Anterior cingulate cortex (tissue), 58 donors: ENCODE results near the gene LHX6.

ENCODE experiments used
- DNase-seq, 58 donors: peaks; one replicate each; lab custom pipeline; 2025; lab: John Stamatoyannopoulos, UW

Gene LHX6

DNA sequence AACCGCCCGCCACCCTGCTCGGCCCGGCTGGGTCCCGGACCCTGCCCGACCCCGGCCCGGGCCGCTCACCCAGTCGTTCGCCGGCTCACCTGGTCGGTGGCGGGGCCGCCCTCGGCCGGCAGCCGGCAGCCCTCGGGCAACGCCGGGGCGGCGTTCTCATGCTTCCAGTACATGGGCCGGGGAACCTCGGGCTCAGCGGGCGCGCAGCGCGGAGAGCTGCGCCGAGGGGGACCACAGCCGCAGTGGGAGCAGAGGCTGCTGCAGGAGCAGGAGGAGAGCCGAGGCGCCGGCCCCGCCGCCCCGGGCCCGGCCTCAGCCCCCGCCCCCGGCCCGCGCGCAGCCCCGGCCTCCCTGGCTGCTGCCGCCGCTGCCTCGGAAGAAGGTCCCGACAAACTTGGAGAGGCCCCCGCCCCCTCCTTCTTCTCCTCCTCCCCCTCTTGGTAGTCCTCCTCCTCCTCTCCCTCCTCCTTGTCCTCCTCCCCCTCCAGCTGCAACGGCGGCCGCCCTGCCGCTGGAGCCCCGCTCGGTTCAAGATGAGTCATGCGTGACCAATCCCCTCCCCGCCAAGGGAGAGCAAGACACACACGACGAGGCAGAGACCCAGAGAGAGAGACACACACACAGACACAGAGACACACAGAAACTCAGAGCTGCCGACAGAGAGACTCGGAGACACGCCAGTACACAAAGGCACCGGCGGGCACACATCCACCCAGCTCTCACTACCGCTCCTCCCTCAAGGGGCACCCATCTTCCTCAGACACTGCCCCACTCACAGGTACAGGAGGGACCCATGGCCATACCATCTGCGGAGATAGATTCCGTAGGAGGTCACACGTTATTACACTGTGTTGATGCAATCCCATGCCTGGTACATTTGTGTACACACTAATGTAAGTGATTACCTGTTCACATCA is at the start of gene LHX6:
TSS of gene LHX6 (minus strand) at position 390 of the 917 bp plus-strand sequence. CDS start at position 173, 217 bp downstream.
- DNase-seq, result peak in 7 of 58 donors; percentile 11 to 31 (median 27)

DNA sequence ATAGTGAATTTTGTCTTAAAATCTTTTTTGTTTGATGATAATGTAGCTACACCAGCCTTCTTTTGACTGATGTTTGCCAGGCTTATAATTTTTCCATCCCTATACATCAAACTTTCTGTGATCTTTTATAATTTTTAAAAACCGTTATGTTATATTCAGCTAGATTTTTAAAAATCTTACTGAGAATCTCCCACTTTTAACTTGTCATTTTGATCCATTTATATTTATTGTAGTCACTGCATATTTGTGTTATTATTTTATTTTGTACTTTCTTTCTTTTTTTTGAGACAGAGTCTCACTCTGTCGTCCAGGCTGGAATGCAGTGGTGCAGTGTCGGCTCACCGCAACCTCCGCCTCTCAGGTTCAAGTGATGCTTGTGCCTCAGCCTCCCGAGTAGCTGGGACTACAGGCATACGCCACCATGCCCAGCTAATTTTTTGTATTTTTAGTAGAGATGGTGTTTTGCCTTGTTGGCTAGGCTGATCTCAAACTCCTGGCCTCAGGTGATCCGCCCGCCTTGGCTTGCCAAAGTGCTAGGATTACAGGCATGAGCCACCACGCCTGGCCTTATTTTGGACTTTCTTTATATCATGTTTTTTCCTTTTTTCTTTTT is 48.6 kb upstream of the LHX6 start:
- DNase-seq, result no peak

GRCh38 chr9:122276096-122276495 is 47.3 kb upstream of the LHX6 start:
- no peak for DNase-seq

GRCh38 chr9:122274055-122274454 is 45.3 kb upstream of the LHX6 start:
- no peak for DNase-seq

GRCh38 chr9:122268041-122268814 is 39.5 kb upstream of the LHX6 start:
- no peak for DNase-seq

DNA sequence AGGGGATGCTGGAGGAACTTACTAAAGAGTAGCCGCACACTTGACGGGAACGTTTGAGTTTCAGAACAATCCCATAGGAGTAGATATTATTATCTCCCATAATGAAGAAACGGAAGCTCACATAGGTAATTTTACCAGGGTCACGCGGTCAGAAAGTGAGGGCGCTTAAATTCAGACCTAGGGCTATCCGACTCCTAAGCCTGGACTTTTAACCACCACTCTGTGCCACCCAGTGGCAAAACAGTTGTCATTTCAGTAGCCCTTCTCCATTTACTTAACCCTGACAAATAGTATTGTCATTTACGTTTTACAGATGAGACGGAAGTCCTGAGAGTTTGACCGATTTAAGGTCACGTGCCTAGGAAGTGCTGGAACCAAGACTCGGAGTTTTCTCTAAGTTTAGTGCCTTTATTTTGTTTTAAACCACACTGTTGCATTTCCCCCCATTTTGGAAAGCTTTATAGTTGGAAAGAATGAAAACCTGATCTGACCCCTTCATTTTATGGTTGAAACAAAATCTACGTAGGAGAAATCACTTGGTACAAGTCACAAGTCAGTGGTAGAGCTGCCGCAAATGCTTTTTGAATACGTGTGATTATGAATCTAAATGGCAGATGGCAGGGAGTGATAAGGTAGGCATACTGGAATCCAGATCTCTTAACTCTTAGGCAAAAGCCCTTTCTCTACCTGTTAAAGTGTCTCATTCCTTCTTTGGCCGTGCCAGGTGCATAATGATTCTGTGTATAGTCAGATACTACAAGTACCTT is 36.6 kb upstream of the LHX6 start:
- peak in 3 of 58 donors; percentile 48 to 65 (median 55) for DNase-seq

- DNase-seq, result peak; percentile 21 to 90 (median 83)
Measured at GRCh38 chr9:122264360-122265148, 35.8 kb upstream of the LHX6 start, which contains the start of the genes MRRF and RBM18. MRRF (plus strand) TSS chr9:122264882; CDS start chr9:122270892, 6,010 bp downstream. RBM18 (minus strand) TSS chr9:122264840; CDS start chr9:122261492, 3,348 bp downstream.

- no peak for DNase-seq
Measured at GRCh38 chr9:122263699-122264349, 35.1 kb upstream of the LHX6 start.

GRCh38 chr9:122262073-122262472 is 33.3 kb upstream of the LHX6 start:
- DNase-seq, result no peak

DNA sequence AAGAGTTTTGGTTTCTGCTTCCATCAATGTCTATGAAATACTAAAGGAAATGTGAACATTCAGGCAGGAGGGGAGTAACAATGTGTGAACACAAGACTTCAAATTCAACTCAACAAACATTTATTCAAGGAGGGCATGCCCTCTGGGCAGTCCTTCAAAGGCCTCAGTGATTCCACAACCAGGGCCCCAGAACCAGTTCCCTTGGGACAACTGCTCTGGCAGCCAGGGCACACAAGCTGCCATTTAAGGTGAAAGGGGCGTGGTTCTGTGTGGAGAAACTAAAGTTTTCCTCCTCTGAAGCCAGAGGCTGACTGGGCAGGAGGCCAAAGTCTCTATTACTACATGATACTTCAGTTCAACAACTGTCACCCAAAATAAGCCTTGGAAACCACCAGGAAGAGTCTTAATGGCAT is 32.7 kb upstream of the LHX6 start:
- DNase-seq, result peak in 1 of 58 donors; percentile 4

DNA sequence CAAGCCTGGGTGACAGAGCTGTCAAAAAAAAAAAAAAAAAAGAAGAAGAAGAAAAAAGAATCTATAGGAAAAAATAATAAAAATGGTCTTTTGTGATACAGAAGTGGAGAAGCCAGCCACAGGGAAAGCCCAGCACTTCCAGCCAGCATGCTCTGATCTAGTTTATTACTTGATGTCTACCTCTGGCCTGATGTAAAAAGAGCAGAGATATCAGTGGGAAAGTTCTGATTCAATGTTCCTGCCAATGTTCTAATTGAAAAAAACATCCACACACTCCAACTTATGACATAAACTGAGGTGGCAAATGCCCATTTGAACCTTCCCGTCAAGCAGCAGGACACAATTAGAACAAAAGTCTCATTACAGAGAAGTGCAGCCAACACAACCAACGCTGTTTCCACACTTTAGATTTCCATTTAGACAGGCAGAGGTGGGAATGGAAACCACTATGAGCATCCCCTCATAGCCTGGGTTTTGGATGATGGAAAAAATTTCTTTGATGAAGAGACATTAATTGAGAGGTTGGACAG is 30.2 kb upstream of the LHX6 start:
- DNase-seq, result no peak

DNA sequence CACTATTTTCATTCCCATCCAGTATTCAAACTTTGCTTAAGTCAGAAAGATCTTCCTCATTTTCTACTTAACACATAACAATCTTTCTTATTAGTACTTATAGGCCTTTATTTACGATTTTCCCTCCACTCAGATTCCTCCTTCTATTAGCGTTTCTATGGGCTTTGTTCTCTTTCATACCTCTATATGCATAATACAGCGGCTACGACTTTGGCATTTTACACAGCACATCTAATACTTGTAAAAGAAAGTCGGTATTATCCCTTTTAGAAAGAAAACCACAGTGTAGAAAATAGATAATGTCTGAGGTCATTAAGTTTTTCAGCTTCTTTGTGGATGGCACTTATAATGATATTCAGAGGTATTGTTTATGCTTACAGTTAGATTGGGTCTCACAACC is 27.4 kb upstream of the LHX6 start:
- DNase-seq, result no peak

- no peak for DNase-seq
Measured at GRCh38 chr9:122254761-122255160, 26.0 kb upstream of the LHX6 start.

DNA sequence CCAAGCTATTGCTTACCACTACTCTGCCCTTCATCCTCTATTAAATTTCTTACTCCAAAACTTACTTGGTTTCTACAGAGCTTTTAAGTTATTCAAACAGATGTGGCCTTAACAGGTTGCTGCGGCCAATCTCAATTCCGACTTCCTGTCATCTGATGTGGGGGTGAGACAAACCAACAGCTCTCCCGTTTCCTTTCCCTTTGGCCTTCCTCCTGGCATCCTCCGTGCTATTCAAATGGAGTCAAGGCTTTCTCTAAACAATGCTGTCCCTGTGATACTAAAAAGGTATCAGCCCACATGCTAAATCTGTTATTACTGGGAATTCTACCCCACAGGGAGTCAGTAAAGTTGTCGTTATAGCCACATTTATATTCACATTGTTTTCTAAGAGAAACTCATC is 24.0 kb upstream of the LHX6 start:
- no peak for DNase-seq

DNA sequence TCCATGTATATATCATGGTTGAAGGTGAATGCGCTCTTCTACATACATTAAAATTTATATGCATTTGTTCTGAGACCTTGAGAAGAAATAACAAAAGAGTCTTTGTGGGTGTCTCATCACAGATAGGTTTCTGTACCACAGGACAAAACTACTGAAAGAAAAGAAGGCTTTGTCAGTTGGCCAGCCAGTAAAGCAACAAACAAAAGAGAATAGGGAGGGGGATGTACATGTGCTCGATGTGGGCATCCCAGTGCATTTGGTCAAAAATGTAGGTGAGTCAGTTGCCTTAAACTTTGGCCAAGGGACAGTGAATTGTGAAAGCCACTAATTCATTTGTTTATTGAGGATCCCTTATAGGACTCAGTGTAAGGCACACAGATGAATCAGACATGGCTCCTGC is 22.6 kb upstream of the LHX6 start:
- peak in 3 of 58 donors; percentile 8 to 21 (median 11) for DNase-seq

DNA sequence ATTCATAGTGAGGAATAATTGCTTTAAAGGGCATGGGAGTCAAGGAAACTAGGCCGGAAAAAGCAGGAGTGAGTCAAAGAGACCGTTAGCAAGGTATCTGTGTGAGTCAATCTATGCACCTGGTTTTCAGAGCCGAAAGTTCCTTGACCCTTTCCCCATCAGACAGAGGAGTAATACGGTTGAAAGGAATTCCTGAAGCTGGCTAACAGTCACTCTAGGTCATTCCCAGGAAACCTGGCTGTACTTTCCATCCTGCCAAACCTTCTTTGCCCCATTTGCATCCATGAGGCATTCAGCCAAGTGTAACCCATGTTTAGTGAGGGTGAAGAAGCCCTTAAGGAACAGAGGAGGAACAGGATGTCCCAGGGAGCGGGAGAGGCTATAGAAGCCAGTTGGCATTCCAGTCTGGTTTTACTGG is 19.7 kb upstream of the LHX6 start:
- no peak for DNase-seq

DNA sequence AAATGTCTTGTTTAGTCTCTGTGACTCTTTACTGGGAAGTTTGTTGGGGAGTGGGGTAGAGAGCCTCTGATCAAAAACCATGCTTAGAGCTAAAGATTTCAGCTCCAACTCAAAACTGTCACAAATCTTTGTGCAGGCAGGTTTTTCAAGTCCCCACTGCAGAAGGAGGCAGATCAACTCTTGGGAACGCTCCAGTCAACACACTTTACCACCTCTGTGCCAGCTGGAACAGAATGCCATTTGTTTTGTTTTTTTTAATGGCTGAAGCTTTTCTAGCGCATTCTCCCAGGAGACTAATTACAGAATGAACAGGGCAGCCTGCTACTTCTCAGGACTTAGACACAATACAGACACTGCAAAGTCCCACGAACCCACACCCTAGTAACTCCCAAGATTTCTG is 17.9 kb upstream of the LHX6 start:
- DNase-seq, result no peak

GRCh38 chr9:122244349-122244748 is 15.6 kb upstream of the LHX6 start:
- DNase-seq, result no peak
